ENCODE measurements around the gene CARD19. TPM values are rescaled to one million over a fixed set of nuclear protein-coding genes. Genes with fewer than 3 reads are reported as not detected.

Gene CARD19
- total and polyA plus RNA-seq, 9 of the 15 experiments (the other 6 are each of a cell fraction or from before 2014, with no cell fraction given) = 0.90 to 34.9 (median 14.6) TPM

- TF ChIP-seq RBBP5 (IDR thresholded peaks at IDR 0.05; ENCODE audit: borderline replicate concordance, insufficient read depth, low read length, poor library complexity, severe bottlenecking) (no peak), DACH1 (IDR thresholded peaks at IDR 0.05; ENCODE audit: partially characterized antibody) (peak; percentile 93), ARHGAP35 (IDR thresholded peaks at IDR 0.05; ENCODE audit: partially characterized antibody) (peak; percentile 9), NFXL1 (CRISPR knock-in tag; IDR thresholded peaks at IDR 0.05) (no peak), SOX6 (IDR thresholded peaks at IDR 0.05) (no peak), POLR2G (IDR thresholded peaks at IDR 0.05; ENCODE audit: low read depth, low read length) (no peak), HLTF (IDR thresholded peaks at IDR 0.05) (no peak), KLF16 (IDR thresholded peaks at IDR 0.05) (no peak), FOXJ2 (tag; IDR thresholded peaks at IDR 0.05) (no peak), ETS2 (tag; IDR thresholded peaks at IDR 0.05; ENCODE audit: borderline replicate concordance, poor library complexity, severe bottlenecking) (no peak), HCFC1 (IDR thresholded peaks at IDR 0.05; ENCODE audit: low read depth, low read length) (no peak), MEIS2 (IDR thresholded peaks at IDR 0.05; ENCODE audit: partially characterized antibody) (peak; percentile 24), MTA1 (IDR thresholded peaks at IDR 0.05; ENCODE audit: borderline replicate concordance) (peak; percentile 81)
- TF ChIP-seq, protein P1, sequence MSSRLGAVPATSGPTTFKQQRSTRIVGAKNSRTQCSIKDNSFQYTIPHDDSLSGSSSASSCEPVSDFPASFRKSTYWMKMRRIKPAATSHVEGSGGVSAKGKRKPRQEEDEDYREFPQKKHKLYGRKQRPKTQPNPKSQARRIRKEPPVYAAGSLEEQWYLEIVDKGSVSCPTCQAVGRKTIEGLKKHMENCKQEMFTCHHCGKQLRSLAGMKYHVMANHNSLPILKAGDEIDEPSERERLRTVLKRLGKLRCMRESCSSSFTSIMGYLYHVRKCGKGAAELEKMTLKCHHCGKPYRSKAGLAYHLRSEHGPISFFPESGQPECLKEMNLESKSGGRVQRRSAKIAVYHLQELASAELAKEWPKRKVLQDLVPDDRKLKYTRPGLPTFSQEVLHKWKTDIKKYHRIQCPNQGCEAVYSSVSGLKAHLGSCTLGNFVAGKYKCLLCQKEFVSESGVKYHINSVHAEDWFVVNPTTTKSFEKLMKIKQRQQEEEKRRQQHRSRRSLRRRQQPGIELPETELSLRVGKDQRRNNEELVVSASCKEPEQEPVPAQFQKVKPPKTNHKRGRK (tag; IDR thresholded peaks at IDR 0.05) = no peak
- TF ChIP-seq, protein P2, sequence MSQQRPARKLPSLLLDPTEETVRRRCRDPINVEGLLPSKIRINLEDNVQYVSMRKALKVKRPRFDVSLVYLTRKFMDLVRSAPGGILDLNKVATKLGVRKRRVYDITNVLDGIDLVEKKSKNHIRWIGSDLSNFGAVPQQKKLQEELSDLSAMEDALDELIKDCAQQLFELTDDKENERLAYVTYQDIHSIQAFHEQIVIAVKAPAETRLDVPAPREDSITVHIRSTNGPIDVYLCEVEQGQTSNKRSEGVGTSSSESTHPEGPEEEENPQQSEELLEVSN (IDR thresholded peaks at IDR 0.05; ENCODE audit: borderline replicate concordance in 1 of 2, extremely low read depth in 1 of 2, insufficient read depth in 1 of 2, insufficient read length in 1 of 2, low read depth in 1 of 2, low read length in 1 of 2, poor library complexity in 1 of 2, severe bottlenecking in 1 of 2) = no peak
- TF ChIP-seq, protein P3, sequence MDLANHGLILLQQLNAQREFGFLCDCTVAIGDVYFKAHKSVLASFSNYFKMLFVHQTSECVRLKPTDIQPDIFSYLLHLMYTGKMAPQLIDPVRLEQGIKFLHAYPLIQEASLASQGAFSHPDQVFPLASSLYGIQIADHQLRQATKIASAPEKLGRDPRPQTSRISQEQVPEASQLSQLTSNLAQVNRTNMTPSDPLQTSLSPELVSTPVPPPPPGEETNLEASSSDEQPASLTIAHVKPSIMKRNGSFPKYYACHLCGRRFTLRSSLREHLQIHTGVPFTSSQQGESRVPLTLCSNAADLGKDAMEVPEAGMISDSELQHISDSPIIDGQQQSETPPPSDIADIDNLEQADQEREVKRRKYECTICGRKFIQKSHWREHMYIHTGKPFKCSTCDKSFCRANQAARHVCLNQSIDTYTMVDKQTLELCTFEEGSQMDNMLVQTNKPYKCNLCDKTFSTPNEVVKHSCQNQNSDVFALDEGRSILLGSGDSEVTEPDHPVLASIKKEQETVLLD (IDR thresholded peaks at IDR 0.05) = peak; percentile 85
These were observed 22.2 kb downstream of the CARD19 start (continued) for GRCh38 chr9:93117924-93118862.

Measured in K562 (cell line).